NB4 (cell line): Measurements from ENCODE around the gene XRCC6.

Experiments
- DNase-seq: peaks from one replicate; pipeline ENCODE4 v3.0.0; 2010; ENCODE audit warnings: low read depth
- H3K4me3 ChIP-seq: one replicate; pipeline ENCODE4 v1.5.1; 2011; ENCODE audit warnings: mild to moderate bottlenecking, low read depth, low read length, moderate library complexity
- CTCF ChIP-seq: IDR thresholded peaks from one replicate; pipeline ENCODE4 v1.5.1; 2012; ENCODE audit warnings: low read depth, low read length
- MAX ChIP-seq: IDR thresholded peaks from 2 replicates; pipeline ENCODE4 v1.6.1; 2011; ENCODE audit warnings: low read depth, low read length
- MYC ChIP-seq: IDR thresholded peaks from 2 replicates; pipeline ENCODE4 v1.6.1; 2011; ENCODE audit warnings: low read depth, low read length
- POLR2A ChIP-seq: IDR thresholded peaks from 2 replicates; pipeline ENCODE4 v1.6.1; 2011; ENCODE audit warnings: mild to moderate bottlenecking; ENCODE audit not compliant: insufficient read length; ENCODE audit errors: extremely low read depth

Gene XRCC6

GRCh38 chr22:41608386-41608785, 12.7 kb upstream of the XRCC6 start:
- H3K4me3 ChIP-seq: no peak overlapping the region
- no peak for DNase-seq
- TF ChIP-seq POLR2A (no peak), MYC (no peak), MAX (no peak), CTCF (no peak)

- TF ChIP-seq CTCF: no peak
- TF ChIP-seq MYC: no peak
- no peak for TF ChIP-seq MAX
- no peak for TF ChIP-seq POLR2A
- no peak for DNase-seq
- no peak overlapping the region for H3K4me3 ChIP-seq
Observed at GRCh38 chr22:41612603-41613306, 8.3 kb upstream of the XRCC6 start.

- no peak for DNase-seq
Observed at GRCh38 chr22:41613456-41613855, 7.6 kb upstream of the XRCC6 start.

GRCh38 chr22:41619979-41620588, 1.0 kb upstream of the XRCC6 start:
- DNase-seq: peak; percentile 49
- no peak; the same call in 1 of the 2 replicates for TF ChIP-seq MYC
- no peak for TF ChIP-seq CTCF
- TF ChIP-seq MAX: no peak
- TF ChIP-seq POLR2A: no peak
- H3K4me3 ChIP-seq: peak overlapping the region; percentile 91

More at GRCh38 chr22:41613456-41613855, 7.6 kb upstream of the XRCC6 start:
- no peak for TF ChIP-seq CTCF
- TF ChIP-seq MYC: no peak
- no peak for TF ChIP-seq POLR2A
- no peak for TF ChIP-seq MAX
- no peak overlapping the region for H3K4me3 ChIP-seq

- TF ChIP-seq POLR2A: peak; percentile 51
- TF ChIP-seq MAX: peak; percentile 34; the same call in 1 of the 2 replicates
- TF ChIP-seq MYC: peak; percentile 56; the same call in 1 of the 2 replicates
- TF ChIP-seq CTCF: no peak
- H3K4me3 ChIP-seq: peak within 1 kb of the TSS; percentile 96
- no peak for DNase-seq
Observed at GRCh38 chr22:41620589-41621098, 451 bp upstream of the XRCC6 start, which contains the start of gene DESI1. DESI1 (minus strand) TSS chr22:41621043; CDS start chr22:41620839, 204 bp downstream.
